Glutamatergic neuron (in vitro differentiated cells): Measurements from ENCODE around the gene ADCY3. TPM values are rescaled to one million over a fixed set of nuclear protein-coding genes. Genes with fewer than 3 reads are reported as not detected.

Source experiments
- DNase-seq: peaks from one replicate; pipeline ENCODE4 v3.0.0; 2022
- H3K27ac Mint-ChIP-seq: one replicate; pipeline ENCODE4 v1.8.0; 2020; ENCODE audit warnings: mild to moderate bottlenecking, mixed read lengths, inconsistent platforms; ENCODE audit not compliant: unreplicated experiment
- H3K27me3 Mint-ChIP-seq: one replicate; pipeline ENCODE4 v1.8.0; 2020; ENCODE audit warnings: mild to moderate bottlenecking, moderate library complexity, mixed read lengths, inconsistent platforms; ENCODE audit not compliant: unreplicated experiment
- H3K36me3 Mint-ChIP-seq: one replicate; pipeline ENCODE4 v1.8.0; 2020; ENCODE audit warnings: mild to moderate bottlenecking, mixed read lengths, inconsistent platforms; ENCODE audit not compliant: unreplicated experiment
- H3K4me1 Mint-ChIP-seq: one replicate; pipeline ENCODE4 v1.8.0; 2020; ENCODE audit warnings: mild to moderate bottlenecking, low read depth, mixed read lengths, inconsistent platforms; ENCODE audit not compliant: unreplicated experiment
- H3K4me3 Mint-ChIP-seq: one replicate; pipeline ENCODE4 v1.8.0; 2020; ENCODE audit warnings: mild to moderate bottlenecking, mixed read lengths, inconsistent platforms; ENCODE audit not compliant: unreplicated experiment
- H3K9me3 Mint-ChIP-seq: one replicate; pipeline ENCODE4 v1.8.0; 2020; ENCODE audit warnings: mild to moderate bottlenecking, moderate library complexity, mixed read lengths, inconsistent platforms; ENCODE audit not compliant: unreplicated experiment
- total RNA-seq: library from RNA; stranded (reverse); fragmentation: NEBNext Ultra II Directional; extraction: Animal tissue kit (Norgen Biotek cat#: 25700); gene quantifications from one replicate; pipeline ENCODE4 v1.2.1, GENCODE V29; 2021; ENCODE audit not compliant: unreplicated experiment
- TF ChIP-seq, protein P1 (sequence below): fragments of 200-600 bp; sonication (generic); IDR thresholded peaks from one replicate; pipeline ENCODE4 v1.5.0; 2021; ENCODE audit not compliant: partially characterized antibody, unreplicated experiment

Gene ADCY3
- total RNA-seq, 1 donor from 2014 or later: 76.2 TPM

GRCh38 chr2:24915175-24915574 lies 4.9 kb downstream of the ADCY3 start:
- TF ChIP-seq, protein P1, sequence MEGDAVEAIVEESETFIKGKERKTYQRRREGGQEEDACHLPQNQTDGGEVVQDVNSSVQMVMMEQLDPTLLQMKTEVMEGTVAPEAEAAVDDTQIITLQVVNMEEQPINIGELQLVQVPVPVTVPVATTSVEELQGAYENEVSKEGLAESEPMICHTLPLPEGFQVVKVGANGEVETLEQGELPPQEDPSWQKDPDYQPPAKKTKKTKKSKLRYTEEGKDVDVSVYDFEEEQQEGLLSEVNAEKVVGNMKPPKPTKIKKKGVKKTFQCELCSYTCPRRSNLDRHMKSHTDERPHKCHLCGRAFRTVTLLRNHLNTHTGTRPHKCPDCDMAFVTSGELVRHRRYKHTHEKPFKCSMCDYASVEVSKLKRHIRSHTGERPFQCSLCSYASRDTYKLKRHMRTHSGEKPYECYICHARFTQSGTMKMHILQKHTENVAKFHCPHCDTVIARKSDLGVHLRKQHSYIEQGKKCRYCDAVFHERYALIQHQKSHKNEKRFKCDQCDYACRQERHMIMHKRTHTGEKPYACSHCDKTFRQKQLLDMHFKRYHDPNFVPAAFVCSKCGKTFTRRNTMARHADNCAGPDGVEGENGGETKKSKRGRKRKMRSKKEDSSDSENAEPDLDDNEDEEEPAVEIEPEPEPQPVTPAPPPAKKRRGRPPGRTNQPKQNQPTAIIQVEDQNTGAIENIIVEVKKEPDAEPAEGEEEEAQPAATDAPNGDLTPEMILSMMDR: no peak

GRCh38 chr2:24914713-24915112 lies 5.3 kb downstream of the ADCY3 start:
- H3K4me3 Mint-ChIP-seq: peak overlapping the region; percentile 52

More at GRCh38 chr2:24915175-24915574, 4.9 kb downstream of the ADCY3 start:
- Mint-ChIP-seq H3K9me3 (peaks cover 9% of the 10 kb centered on the region), H3K4me3 (peak overlapping the region; percentile 52), H3K36me3 (no peaks in the 10 kb centered on the region), H3K27ac (no peak overlapping the region), H3K27me3 (peaks cover 5% of the 10 kb centered on the region), H3K4me1 (peaks cover 17% of the 10 kb centered on the region)
- DNase-seq: no peak

GRCh38 chr2:24913911-24914310 lies 6.1 kb downstream of the ADCY3 start:
- TF ChIP-seq, protein P1: no peak
- Mint-ChIP-seq H3K27ac (no peak overlapping the region), H3K4me3 (no peak overlapping the region), H3K27me3 (peaks cover 2% of the 10 kb centered on the region), H3K9me3 (peaks cover 7% of the 10 kb centered on the region), H3K4me1 (peaks cover 14% of the 10 kb centered on the region), H3K36me3 (no peaks in the 10 kb centered on the region)
- no peak for DNase-seq

More at GRCh38 chr2:24914713-24915112, 5.3 kb downstream of the ADCY3 start:
- TF ChIP-seq, protein P1: no peak
- DNase-seq: no peak
- H3K27me3 Mint-ChIP-seq: peaks cover 5% of the 10 kb centered on the region
- H3K27ac Mint-ChIP-seq: no peak overlapping the region
- no peaks in the 10 kb centered on the region for H3K36me3 Mint-ChIP-seq
- H3K4me1 Mint-ChIP-seq: peaks cover 17% of the 10 kb centered on the region
- peaks cover 9% of the 10 kb centered on the region for H3K9me3 Mint-ChIP-seq

DNA sequence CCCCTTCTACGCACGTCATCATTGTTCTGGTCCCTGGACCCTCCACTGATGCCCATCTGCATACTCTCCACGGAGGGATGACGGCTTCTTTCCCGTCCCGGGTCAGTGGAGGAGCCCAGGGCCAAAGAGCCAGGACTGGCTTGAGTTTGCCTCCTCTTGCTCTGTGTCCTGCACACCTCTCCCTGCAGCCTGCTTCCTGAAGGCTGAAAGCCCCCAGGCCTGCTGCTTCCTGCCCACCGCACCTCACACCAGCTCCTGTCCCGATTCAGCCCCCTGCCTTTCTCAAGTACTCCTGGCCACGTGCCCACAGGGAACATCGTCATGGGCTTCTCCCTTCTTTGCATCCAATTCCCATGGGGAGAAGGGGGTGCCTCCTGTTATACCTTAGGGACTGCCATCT lies 7.1 kb downstream of the ADCY3 start:
- DNase-seq: no peak
- Mint-ChIP-seq H3K4me1 (peaks cover 10% of the 10 kb centered on the region), H3K27me3 (peaks cover 2% of the 10 kb centered on the region), H3K4me3 (no peak overlapping the region), H3K27ac (no peak overlapping the region), H3K36me3 (peaks cover 6% of the 10 kb centered on the region), H3K9me3 (peaks cover 7% of the 10 kb centered on the region)
- TF ChIP-seq, protein P1: no peak

- Mint-ChIP-seq H3K27me3 (peaks cover 2% of the 10 kb centered on the region), H3K9me3 (peaks cover 4% of the 10 kb centered on the region), H3K4me1 (peaks cover 6% of the 10 kb centered on the region), H3K4me3 (no peak overlapping the region), H3K27ac (no peak overlapping the region), H3K36me3 (peaks cover 6% of the 10 kb centered on the region)
- TF ChIP-seq, protein P1: no peak
- no peak for DNase-seq
These were observed 7.5 kb downstream of the ADCY3 start for GRCh38 chr2:24912523-24912922.
